ENCODE measurements around the gene PIWIL1. TPM values are rescaled to one million over a fixed set of nuclear protein-coding genes. Genes with fewer than 3 reads are reported as not detected.

PIWIL1 gene
- polyA plus RNA-seq, 2 of the 4 experiments (the other 2 are of a cell fraction), result not detected

DNA sequence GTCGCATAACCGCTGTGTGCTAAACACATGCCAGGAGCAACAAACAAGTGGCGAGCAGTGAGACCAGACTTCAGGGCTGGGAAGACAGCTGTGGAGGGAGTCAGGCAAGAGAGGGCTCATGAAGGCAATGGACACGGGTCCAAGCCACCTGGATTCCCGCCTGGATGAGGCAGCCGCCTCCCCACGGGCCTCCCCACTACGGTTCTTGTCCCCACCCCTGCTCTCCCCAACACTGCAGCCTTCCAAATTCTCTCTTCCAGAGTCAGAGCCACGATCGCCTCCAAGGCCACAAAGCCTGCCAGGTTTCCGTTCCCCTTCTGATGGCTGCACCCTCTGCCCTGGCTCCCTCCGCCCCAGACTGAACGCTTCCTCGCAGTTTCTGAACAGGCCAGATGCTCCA is 36.1 kb upstream of the PIWIL1 start:
- FAIRE-seq (no peak), ATAC-seq (no peak), DNase-seq (ENCODE audit: low read depth in 1 of 2, low spot score in 1 of 2) (no peak)
- TF ChIP-seq, protein P1, sequence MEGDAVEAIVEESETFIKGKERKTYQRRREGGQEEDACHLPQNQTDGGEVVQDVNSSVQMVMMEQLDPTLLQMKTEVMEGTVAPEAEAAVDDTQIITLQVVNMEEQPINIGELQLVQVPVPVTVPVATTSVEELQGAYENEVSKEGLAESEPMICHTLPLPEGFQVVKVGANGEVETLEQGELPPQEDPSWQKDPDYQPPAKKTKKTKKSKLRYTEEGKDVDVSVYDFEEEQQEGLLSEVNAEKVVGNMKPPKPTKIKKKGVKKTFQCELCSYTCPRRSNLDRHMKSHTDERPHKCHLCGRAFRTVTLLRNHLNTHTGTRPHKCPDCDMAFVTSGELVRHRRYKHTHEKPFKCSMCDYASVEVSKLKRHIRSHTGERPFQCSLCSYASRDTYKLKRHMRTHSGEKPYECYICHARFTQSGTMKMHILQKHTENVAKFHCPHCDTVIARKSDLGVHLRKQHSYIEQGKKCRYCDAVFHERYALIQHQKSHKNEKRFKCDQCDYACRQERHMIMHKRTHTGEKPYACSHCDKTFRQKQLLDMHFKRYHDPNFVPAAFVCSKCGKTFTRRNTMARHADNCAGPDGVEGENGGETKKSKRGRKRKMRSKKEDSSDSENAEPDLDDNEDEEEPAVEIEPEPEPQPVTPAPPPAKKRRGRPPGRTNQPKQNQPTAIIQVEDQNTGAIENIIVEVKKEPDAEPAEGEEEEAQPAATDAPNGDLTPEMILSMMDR (IDR thresholded peaks at IDR 0.05), result no peak
- TF ChIP-seq, protein P2, sequence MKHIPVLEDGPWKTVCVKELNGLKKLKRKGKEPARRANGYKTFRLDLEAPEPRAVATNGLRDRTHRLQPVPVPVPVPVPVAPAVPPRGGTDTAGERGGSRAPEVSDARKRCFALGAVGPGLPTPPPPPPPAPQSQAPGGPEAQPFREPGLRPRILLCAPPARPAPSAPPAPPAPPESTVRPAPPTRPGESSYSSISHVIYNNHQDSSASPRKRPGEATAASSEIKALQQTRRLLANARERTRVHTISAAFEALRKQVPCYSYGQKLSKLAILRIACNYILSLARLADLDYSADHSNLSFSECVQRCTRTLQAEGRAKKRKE (CRISPR knock-in tag; IDR thresholded peaks at IDR 0.05; ENCODE audit: low read depth), result no peak
- no peak for TF ChIP-seq CBX8 (IDR thresholded peaks at IDR 0.05)
- no peak for TF ChIP-seq PHF8 (IDR thresholded peaks at IDR 0.05; ENCODE audit: borderline replicate concordance, low read depth)
- TF ChIP-seq FOXS1 (CRISPR knock-in tag; IDR thresholded peaks at IDR 0.05), result no peak
- TF ChIP-seq HDAC2 (IDR thresholded peaks at IDR 0.05), result no peak
- no peak for TF ChIP-seq TFCP2L1 (CRISPR knock-in tag; IDR thresholded peaks at IDR 0.05)
- no peak overlapping the region for H3K4me2 ChIP-seq
- H3K9me3 ChIP-seq, result no peaks in the 10 kb centered on the region; the same call in 2 of the 3 replicates
- 29% methylated on average over 14 of the region's 14 CpGs for WGBS (ENCODE audit: missing lambda C conversion rate)
- ChIA-PET POLR2A (no interaction called here), CTCF (no interaction called here)
- H3K4me3 ChIP-seq, result no peak overlapping the region
- H3K27ac ChIP-seq, result no peak overlapping the region
- H3K4me1 ChIP-seq, result no peaks in the 10 kb centered on the region

- 41% methylated on average over 8 of the region's 8 CpGs for WGBS (ENCODE audit: missing lambda C conversion rate)
- POLR2A ChIA-PET, result no interaction called here
- FAIRE-seq, result no peak
These were observed 33.9 kb upstream of the PIWIL1 start for GRCh38 chr12:130303781-130304180.

More at GRCh38 chr12:130303781-130304180, 33.9 kb upstream of the PIWIL1 start:
- DNase-seq (ENCODE audit: low read depth in 1 of 2, low spot score in 1 of 2) (no peak), ATAC-seq (no peak)
- Histone ChIP-seq H3K9me3 (no peaks in the 10 kb centered on the region; the same call in 2 of the 3 replicates), H3K4me2 (no peak overlapping the region), H3K27ac (no peak overlapping the region), H3K4me1 (no peaks in the 10 kb centered on the region), H3K4me3 (no peak overlapping the region)
- TF ChIP-seq HOXB5 (CRISPR knock-in tag; IDR thresholded peaks at IDR 0.05), result no peak
- no peak for TF ChIP-seq HOXB13 (CRISPR knock-in tag; IDR thresholded peaks at IDR 0.05; ENCODE audit: low read depth)
- no peak for TF ChIP-seq SREBF2 (IDR thresholded peaks at IDR 0.05)
- TF ChIP-seq BHLHE40 (IDR thresholded peaks at IDR 0.05; ENCODE audit: low read depth, low read length), result no peak
- TF ChIP-seq, protein P2 (CRISPR knock-in tag; IDR thresholded peaks at IDR 0.05; ENCODE audit: low read depth), result no peak
- TF ChIP-seq, protein P3, sequence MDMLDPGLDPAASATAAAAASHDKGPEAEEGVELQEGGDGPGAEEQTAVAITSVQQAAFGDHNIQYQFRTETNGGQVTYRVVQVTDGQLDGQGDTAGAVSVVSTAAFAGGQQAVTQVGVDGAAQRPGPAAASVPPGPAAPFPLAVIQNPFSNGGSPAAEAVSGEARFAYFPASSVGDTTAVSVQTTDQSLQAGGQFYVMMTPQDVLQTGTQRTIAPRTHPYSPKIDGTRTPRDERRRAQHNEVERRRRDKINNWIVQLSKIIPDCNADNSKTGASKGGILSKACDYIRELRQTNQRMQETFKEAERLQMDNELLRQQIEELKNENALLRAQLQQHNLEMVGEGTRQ (IDR thresholded peaks at IDR 0.05), result no peak
- TF ChIP-seq JUNB (IDR thresholded peaks at IDR 0.05), result no peak
- TF ChIP-seq HOXA7 (CRISPR knock-in tag; IDR thresholded peaks at IDR 0.05), result no peak
- no peak for TF ChIP-seq KDM1A (IDR thresholded peaks at IDR 0.05; ENCODE audit: low read depth)
- no peak for TF ChIP-seq CEBPB (IDR thresholded peaks at IDR 0.05)
- TF ChIP-seq, protein P4, sequence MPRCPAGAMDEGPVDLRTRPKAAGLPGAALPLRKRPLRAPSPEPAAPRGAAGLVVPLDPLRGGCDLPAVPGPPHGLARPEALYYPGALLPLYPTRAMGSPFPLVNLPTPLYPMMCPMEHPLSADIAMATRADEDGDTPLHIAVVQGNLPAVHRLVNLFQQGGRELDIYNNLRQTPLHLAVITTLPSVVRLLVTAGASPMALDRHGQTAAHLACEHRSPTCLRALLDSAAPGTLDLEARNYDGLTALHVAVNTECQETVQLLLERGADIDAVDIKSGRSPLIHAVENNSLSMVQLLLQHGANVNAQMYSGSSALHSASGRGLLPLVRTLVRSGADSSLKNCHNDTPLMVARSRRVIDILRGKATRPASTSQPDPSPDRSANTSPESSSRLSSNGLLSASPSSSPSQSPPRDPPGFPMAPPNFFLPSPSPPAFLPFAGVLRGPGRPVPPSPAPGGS (IDR thresholded peaks at IDR 0.05), result no peak
- TF ChIP-seq, protein P5, sequence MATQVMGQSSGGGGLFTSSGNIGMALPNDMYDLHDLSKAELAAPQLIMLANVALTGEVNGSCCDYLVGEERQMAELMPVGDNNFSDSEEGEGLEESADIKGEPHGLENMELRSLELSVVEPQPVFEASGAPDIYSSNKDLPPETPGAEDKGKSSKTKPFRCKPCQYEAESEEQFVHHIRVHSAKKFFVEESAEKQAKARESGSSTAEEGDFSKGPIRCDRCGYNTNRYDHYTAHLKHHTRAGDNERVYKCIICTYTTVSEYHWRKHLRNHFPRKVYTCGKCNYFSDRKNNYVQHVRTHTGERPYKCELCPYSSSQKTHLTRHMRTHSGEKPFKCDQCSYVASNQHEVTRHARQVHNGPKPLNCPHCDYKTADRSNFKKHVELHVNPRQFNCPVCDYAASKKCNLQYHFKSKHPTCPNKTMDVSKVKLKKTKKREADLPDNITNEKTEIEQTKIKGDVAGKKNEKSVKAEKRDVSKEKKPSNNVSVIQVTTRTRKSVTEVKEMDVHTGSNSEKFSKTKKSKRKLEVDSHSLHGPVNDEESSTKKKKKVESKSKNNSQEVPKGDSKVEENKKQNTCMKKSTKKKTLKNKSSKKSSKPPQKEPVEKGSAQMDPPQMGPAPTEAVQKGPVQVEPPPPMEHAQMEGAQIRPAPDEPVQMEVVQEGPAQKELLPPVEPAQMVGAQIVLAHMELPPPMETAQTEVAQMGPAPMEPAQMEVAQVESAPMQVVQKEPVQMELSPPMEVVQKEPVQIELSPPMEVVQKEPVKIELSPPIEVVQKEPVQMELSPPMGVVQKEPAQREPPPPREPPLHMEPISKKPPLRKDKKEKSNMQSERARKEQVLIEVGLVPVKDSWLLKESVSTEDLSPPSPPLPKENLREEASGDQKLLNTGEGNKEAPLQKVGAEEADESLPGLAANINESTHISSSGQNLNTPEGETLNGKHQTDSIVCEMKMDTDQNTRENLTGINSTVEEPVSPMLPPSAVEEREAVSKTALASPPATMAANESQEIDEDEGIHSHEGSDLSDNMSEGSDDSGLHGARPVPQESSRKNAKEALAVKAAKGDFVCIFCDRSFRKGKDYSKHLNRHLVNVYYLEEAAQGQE (IDR thresholded peaks at IDR 0.05), result no peak
- TF ChIP-seq NPAS2 (CRISPR knock-in tag; IDR thresholded peaks at IDR 0.05; ENCODE audit: borderline replicate concordance), result no peak
- TF ChIP-seq KDM5A (IDR thresholded peaks at IDR 0.05), result no peak
- no peak for TF ChIP-seq ZNF302 (CRISPR knock-in tag; IDR thresholded peaks at IDR 0.05)
- no peak for TF ChIP-seq EHF (CRISPR knock-in tag; IDR thresholded peaks at IDR 0.05)
- no peak for TF ChIP-seq POLR2AphosphoS2 (conservative IDR thresholded peaks at IDR 0.05; ENCODE audit: low read length)
- no peak for TF ChIP-seq CHD4 (IDR thresholded peaks at IDR 0.05; ENCODE audit: borderline replicate concordance)
- no peak for TF ChIP-seq RCOR1 (IDR thresholded peaks at IDR 0.05; ENCODE audit: low read depth, low read length)
- CTCF ChIA-PET, result no interaction called here
